ENCODE results near the gene TCF3.

DNA sequence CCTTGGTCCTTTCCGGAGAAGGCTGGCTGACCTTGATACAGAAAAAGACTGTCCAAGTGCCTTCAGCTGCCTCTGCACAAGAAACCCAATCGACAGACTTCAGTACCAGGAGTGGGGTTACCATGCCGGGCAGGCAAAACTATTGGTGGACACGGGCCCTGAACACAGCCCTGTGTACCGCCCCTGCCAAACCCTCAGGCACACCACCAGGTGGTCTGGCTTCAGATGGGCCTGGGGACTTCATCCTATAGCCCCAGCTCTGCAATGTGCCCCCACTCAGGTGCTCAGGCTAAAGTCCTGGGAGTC, 17.5 kb downstream of the TCF3 start:
- TF ChIP-seq, protein P1, sequence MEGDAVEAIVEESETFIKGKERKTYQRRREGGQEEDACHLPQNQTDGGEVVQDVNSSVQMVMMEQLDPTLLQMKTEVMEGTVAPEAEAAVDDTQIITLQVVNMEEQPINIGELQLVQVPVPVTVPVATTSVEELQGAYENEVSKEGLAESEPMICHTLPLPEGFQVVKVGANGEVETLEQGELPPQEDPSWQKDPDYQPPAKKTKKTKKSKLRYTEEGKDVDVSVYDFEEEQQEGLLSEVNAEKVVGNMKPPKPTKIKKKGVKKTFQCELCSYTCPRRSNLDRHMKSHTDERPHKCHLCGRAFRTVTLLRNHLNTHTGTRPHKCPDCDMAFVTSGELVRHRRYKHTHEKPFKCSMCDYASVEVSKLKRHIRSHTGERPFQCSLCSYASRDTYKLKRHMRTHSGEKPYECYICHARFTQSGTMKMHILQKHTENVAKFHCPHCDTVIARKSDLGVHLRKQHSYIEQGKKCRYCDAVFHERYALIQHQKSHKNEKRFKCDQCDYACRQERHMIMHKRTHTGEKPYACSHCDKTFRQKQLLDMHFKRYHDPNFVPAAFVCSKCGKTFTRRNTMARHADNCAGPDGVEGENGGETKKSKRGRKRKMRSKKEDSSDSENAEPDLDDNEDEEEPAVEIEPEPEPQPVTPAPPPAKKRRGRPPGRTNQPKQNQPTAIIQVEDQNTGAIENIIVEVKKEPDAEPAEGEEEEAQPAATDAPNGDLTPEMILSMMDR (IDR thresholded peaks at IDR 0.05; ENCODE audit: insufficient read depth, low read length, poor library complexity, severe bottlenecking): no peak
- TF ChIP-seq EZH2phosphoT487 (conservative IDR thresholded peaks at IDR 0.05; ENCODE audit: low read length): no peak
